ENCODE data around the gene OSBPL1A. TPM values are rescaled to one million over a fixed set of nuclear protein-coding genes. Genes with fewer than 3 reads are reported as not detected.

OSBPL1A gene
- total RNA-seq, 2 donors from 2014 or later: 2.0 TPM; not detected in 1

GRCh38 chr18:24201699-24202687 is 195.6 kb downstream of the OSBPL1A start:
- no peak overlapping the region for H3K4me3 Mint-ChIP-seq
- no peak overlapping the region for H3K27ac Mint-ChIP-seq
- DNase-seq (ENCODE audit: low spot score) (no peak), ATAC-seq (no peak)
- H3K27me3 Mint-ChIP-seq: peaks cover 11 to 29% of the 10 kb centered on the region in 2 donors
- no peaks in the 10 kb centered on the region for H3K4me1 Mint-ChIP-seq (ENCODE audit: low read depth in 2 of 2)
- no peaks in the 10 kb centered on the region for H3K36me3 Mint-ChIP-seq
- no peaks in the 10 kb centered on the region for H3K9me3 Mint-ChIP-seq

GRCh38 chr18:24200494-24201290 is 196.9 kb downstream of the OSBPL1A start:
- H3K27ac Mint-ChIP-seq: no peak overlapping the region
- H3K9me3 Mint-ChIP-seq: no peaks in the 10 kb centered on the region
- ATAC-seq (no peak), DNase-seq (ENCODE audit: low spot score) (no peak)
- no peak overlapping the region for H3K4me3 Mint-ChIP-seq
- H3K27me3 Mint-ChIP-seq: peaks cover 13 to 23% of the 10 kb centered on the region in 2 donors
- no peaks in the 10 kb centered on the region for H3K36me3 Mint-ChIP-seq
- no peaks in the 10 kb centered on the region for H3K4me1 Mint-ChIP-seq (ENCODE audit: low read depth in 2 of 2)

- Mint-ChIP-seq H3K4me1 (ENCODE audit: low read depth in 2 of 2) (no peaks in the 10 kb centered on the region), H3K27me3 (peaks cover 14 to 27% of the 10 kb centered on the region in 2 donors), H3K4me3 (no peak overlapping the region), H3K9me3 (no peaks in the 10 kb centered on the region), H3K36me3 (no peaks in the 10 kb centered on the region), H3K27ac (no peak overlapping the region)
- DNase-seq (ENCODE audit: low spot score): no peak
- no peak for ATAC-seq
Observed at GRCh38 chr18:24199372-24199962, 198.2 kb downstream of the OSBPL1A start.

GRCh38 chr18:24198461-24198860 is 199.2 kb downstream of the OSBPL1A start:
- DNase-seq (ENCODE audit: low spot score): no peak
- Mint-ChIP-seq H3K36me3 (no peaks in the 10 kb centered on the region), H3K27ac (no peak overlapping the region), H3K4me3 (no peak overlapping the region), H3K4me1 (ENCODE audit: low read depth in 2 of 2) (no peaks in the 10 kb centered on the region), H3K9me3 (no peaks in the 10 kb centered on the region), H3K27me3 (peaks cover 13 to 31% of the 10 kb centered on the region in 2 donors)
- ATAC-seq: no peak

- no peak for ATAC-seq
- H3K9me3 Mint-ChIP-seq: no peaks in the 10 kb centered on the region
- H3K27ac Mint-ChIP-seq: no peak overlapping the region
- H3K4me3 Mint-ChIP-seq: no peak overlapping the region
- H3K4me1 Mint-ChIP-seq (ENCODE audit: low read depth in 2 of 2): no peaks in the 10 kb centered on the region
- no peak for DNase-seq (ENCODE audit: low spot score)
- peaks cover 15 to 37% of the 10 kb centered on the region in 2 donors for H3K27me3 Mint-ChIP-seq
- H3K36me3 Mint-ChIP-seq: no peaks in the 10 kb centered on the region
Observed at GRCh38 chr18:24197412-24197811, 200.2 kb downstream of the OSBPL1A start.

GRCh38 chr18:24196764-24197163 is 200.9 kb downstream of the OSBPL1A start:
- Mint-ChIP-seq H3K4me3 (no peak overlapping the region), H3K27me3 (peaks cover 17 to 38% of the 10 kb centered on the region in 2 donors), H3K9me3 (no peaks in the 10 kb centered on the region), H3K36me3 (no peaks in the 10 kb centered on the region), H3K4me1 (ENCODE audit: low read depth in 2 of 2) (no peaks in the 10 kb centered on the region), H3K27ac (no peak overlapping the region)
- DNase-seq (ENCODE audit: low spot score): no peak
- no peak for ATAC-seq

- peaks cover 20 to 29% of the 10 kb centered on the region in 2 donors for H3K27me3 Mint-ChIP-seq
- no peak overlapping the region for H3K27ac Mint-ChIP-seq
- DNase-seq (ENCODE audit: low spot score) (no peak), ATAC-seq (no peak)
- no peaks in the 10 kb centered on the region for H3K9me3 Mint-ChIP-seq
- H3K4me1 Mint-ChIP-seq (ENCODE audit: low read depth in 2 of 2): no peaks in the 10 kb centered on the region
- H3K4me3 Mint-ChIP-seq: no peak overlapping the region
- no peaks in the 10 kb centered on the region for H3K36me3 Mint-ChIP-seq
Observed at GRCh38 chr18:24195296-24196053, 202.1 kb downstream of the OSBPL1A start.

GRCh38 chr18:24190590-24190989 is 207.0 kb downstream of the OSBPL1A start:
- no peak overlapping the region for H3K27ac Mint-ChIP-seq
- H3K27me3 Mint-ChIP-seq: peaks cover 32 to 41% of the 10 kb centered on the region in 2 donors
- H3K36me3 Mint-ChIP-seq: no peaks in the 10 kb centered on the region
- H3K4me3 Mint-ChIP-seq: no peak overlapping the region
- no peaks in the 10 kb centered on the region for H3K4me1 Mint-ChIP-seq (ENCODE audit: low read depth in 2 of 2)
- no peak for ATAC-seq
- H3K9me3 Mint-ChIP-seq: no peaks in the 10 kb centered on the region
- DNase-seq (ENCODE audit: low spot score): no peak

- H3K27me3 Mint-ChIP-seq: peaks cover 32 to 43% of the 10 kb centered on the region in 2 donors
Observed at GRCh38 chr18:24189664-24190346, 207.8 kb downstream of the OSBPL1A start.

GRCh38 chr18:24189007-24189528 is 208.6 kb downstream of the OSBPL1A start:
- no peaks in the 10 kb centered on the region for H3K9me3 Mint-ChIP-seq
- no peaks in the 10 kb centered on the region for H3K36me3 Mint-ChIP-seq
- DNase-seq (ENCODE audit: low spot score) (no peak), ATAC-seq (no peak)
- H3K27me3 Mint-ChIP-seq: peaks cover 33 to 44% of the 10 kb centered on the region in 2 donors
- no peak overlapping the region for H3K4me3 Mint-ChIP-seq
- H3K4me1 Mint-ChIP-seq (ENCODE audit: low read depth in 2 of 2): no peaks in the 10 kb centered on the region
- H3K27ac Mint-ChIP-seq: no peak overlapping the region

More at GRCh38 chr18:24189664-24190346, 207.8 kb downstream of the OSBPL1A start:
- Mint-ChIP-seq H3K4me3 (no peak overlapping the region), H3K4me1 (ENCODE audit: low read depth in 2 of 2) (no peaks in the 10 kb centered on the region), H3K36me3 (no peaks in the 10 kb centered on the region), H3K9me3 (no peaks in the 10 kb centered on the region), H3K27ac (no peak overlapping the region)
- DNase-seq (ENCODE audit: low spot score) (no peak), ATAC-seq (no peak)

GRCh38 chr18:24188120-24188519 is 209.5 kb downstream of the OSBPL1A start:
- Mint-ChIP-seq H3K9me3 (no peaks in the 10 kb centered on the region), H3K36me3 (no peaks in the 10 kb centered on the region)
- DNase-seq (ENCODE audit: low spot score): no peak

GRCh38 chr18:24187689-24188088 is 209.9 kb downstream of the OSBPL1A start:
- Mint-ChIP-seq H3K36me3 (no peaks in the 10 kb centered on the region), H3K4me1 (ENCODE audit: low read depth in 2 of 2) (no peaks in the 10 kb centered on the region), H3K27ac (no peak overlapping the region), H3K4me3 (no peak overlapping the region), H3K9me3 (no peaks in the 10 kb centered on the region), H3K27me3 (peaks cover 31 to 33% of the 10 kb centered on the region in 2 donors)
- ATAC-seq (no peak), DNase-seq (ENCODE audit: low spot score) (no peak)

More at GRCh38 chr18:24188120-24188519, 209.5 kb downstream of the OSBPL1A start:
- Mint-ChIP-seq H3K27ac (no peak overlapping the region), H3K4me3 (no peak overlapping the region), H3K27me3 (peaks cover 33 to 36% of the 10 kb centered on the region in 2 donors), H3K4me1 (ENCODE audit: low read depth in 2 of 2) (no peaks in the 10 kb centered on the region)
- no peak for ATAC-seq
